ENCODE results near the gene ASPSCR1. TPM values are rescaled to one million over a fixed set of nuclear protein-coding genes. Genes with fewer than 3 reads are reported as not detected.
"Not testable (repeated sequence)": the region's sequence is repeated elsewhere in the genome, so short reads cannot be mapped to it uniquely, and the experiment has no call there.

The ASPSCR1 gene
- total RNA-seq, 1 donor from 2014 or later = 13.1 TPM

DNA sequence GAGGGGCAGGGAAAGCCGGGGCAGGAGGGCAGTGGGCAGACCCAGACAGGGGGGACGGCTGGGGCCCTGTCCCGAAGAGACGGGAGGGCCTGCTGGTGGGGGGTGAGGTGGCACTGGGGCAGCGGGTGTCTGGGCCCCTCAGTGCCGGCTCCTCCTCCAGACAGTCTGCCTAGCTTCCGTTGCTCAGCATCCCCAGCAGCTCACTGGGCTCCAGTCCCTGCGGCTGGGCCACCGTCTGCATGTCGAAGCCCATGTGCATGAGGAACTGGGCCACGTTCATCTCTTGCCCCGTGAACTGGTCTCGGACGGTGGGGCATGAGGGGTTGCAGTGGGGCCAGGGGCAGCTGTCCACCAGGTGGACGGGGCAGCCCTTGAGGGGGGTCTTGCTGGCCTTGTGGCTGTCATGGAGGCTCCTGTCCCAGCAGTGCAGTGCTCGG is 24.6 kb upstream of the ASPSCR1 start:
- H3K27me3 Mint-ChIP-seq (ENCODE audit: insufficient read depth, low read depth) = peaks cover 10% of the 10 kb centered on the region
- no peak for TF ChIP-seq EZH2phosphoT487 (IDR thresholded peaks at IDR 0.05)
- TF ChIP-seq EZH2 (IDR thresholded peaks at IDR 0.05) = no peak
- TF ChIP-seq, protein P1, sequence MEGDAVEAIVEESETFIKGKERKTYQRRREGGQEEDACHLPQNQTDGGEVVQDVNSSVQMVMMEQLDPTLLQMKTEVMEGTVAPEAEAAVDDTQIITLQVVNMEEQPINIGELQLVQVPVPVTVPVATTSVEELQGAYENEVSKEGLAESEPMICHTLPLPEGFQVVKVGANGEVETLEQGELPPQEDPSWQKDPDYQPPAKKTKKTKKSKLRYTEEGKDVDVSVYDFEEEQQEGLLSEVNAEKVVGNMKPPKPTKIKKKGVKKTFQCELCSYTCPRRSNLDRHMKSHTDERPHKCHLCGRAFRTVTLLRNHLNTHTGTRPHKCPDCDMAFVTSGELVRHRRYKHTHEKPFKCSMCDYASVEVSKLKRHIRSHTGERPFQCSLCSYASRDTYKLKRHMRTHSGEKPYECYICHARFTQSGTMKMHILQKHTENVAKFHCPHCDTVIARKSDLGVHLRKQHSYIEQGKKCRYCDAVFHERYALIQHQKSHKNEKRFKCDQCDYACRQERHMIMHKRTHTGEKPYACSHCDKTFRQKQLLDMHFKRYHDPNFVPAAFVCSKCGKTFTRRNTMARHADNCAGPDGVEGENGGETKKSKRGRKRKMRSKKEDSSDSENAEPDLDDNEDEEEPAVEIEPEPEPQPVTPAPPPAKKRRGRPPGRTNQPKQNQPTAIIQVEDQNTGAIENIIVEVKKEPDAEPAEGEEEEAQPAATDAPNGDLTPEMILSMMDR (IDR thresholded peaks at IDR 0.05) = no peak
- H3K4me3 ChIP-seq = no peak overlapping the region
- H3K4me1 Mint-ChIP-seq = peaks cover 12% of the 10 kb centered on the region
- H3K9me3 ChIP-seq (ENCODE audit: low read depth) = no peaks in the 10 kb centered on the region
- no peaks in the 10 kb centered on the region for H3K36me3 Mint-ChIP-seq
- no peak overlapping the region for H3K27ac Mint-ChIP-seq
- no peaks in the 10 kb centered on the region for H3K36me3 ChIP-seq
- H3F3A ChIP-seq (ENCODE audit: low read depth) = no peaks in the 10 kb centered on the region
- no peak overlapping the region for H3K9ac ChIP-seq
- DNase-seq (ENCODE audit: low spot score) = no peak
- H4K20me1 ChIP-seq (ENCODE audit: low read depth) = no peaks in the 10 kb centered on the region
- H3K4me1 ChIP-seq = no peaks in the 10 kb centered on the region
- H3K4me2 ChIP-seq = no peak overlapping the region
- peaks cover 24% of the 10 kb centered on the region for H3K27me3 ChIP-seq
- no peaks in the 10 kb centered on the region for H3K9me3 Mint-ChIP-seq
- no peaks in the 10 kb centered on the region for H3K79me2 ChIP-seq (ENCODE audit: low read depth)
- H3K4me3 Mint-ChIP-seq = no peak overlapping the region
- H2AFZ ChIP-seq (replicated peaks) = no peak overlapping the region
- H3K27ac ChIP-seq = no peak overlapping the region

- H3F3A ChIP-seq (ENCODE audit: low read depth); H3K27ac Mint-ChIP-seq; H3K27ac ChIP-seq; H3K9me3 ChIP-seq (ENCODE audit: low read depth); H3K36me3 ChIP-seq; DNase-seq (ENCODE audit: low spot score); H2AFZ ChIP-seq (replicated peaks); H3K79me2 ChIP-seq (ENCODE audit: low read depth); H3K9me3 Mint-ChIP-seq; H3K36me3 Mint-ChIP-seq; H4K20me1 ChIP-seq (ENCODE audit: low read depth); H3K4me1 ChIP-seq; H3K9ac ChIP-seq; H3K4me3 ChIP-seq; H3K4me2 ChIP-seq: not testable (repeated sequence)
- peaks cover 11% of the 10 kb centered on the region for H3K27me3 Mint-ChIP-seq (ENCODE audit: insufficient read depth, low read depth)
- H3K4me1 Mint-ChIP-seq = peaks cover 14% of the 10 kb centered on the region
- peaks cover 30% of the 10 kb centered on the region for H3K27me3 ChIP-seq
- H3K4me3 Mint-ChIP-seq = peak overlapping the region; percentile 41
These were observed 24.0 kb upstream of the ASPSCR1 start for GRCh38 chr17:81953443-81953842.

- peak overlapping the region; percentile 85 for H3K27ac Mint-ChIP-seq
These were observed 23.0 kb upstream of the ASPSCR1 start for GRCh38 chr17:81954131-81955057.

More at GRCh38 chr17:81954131-81955057, 23.0 kb upstream of the ASPSCR1 start:
- peaks cover 21% of the 10 kb centered on the region for H3K4me1 Mint-ChIP-seq
- H3K9me3 ChIP-seq (ENCODE audit: low read depth) = no peaks in the 10 kb centered on the region
- peaks cover 3% of the 10 kb centered on the region for H3K36me3 Mint-ChIP-seq
- H3K27me3 ChIP-seq = peaks cover 40% of the 10 kb centered on the region
- H4K20me1 ChIP-seq (ENCODE audit: low read depth) = no peaks in the 10 kb centered on the region
- no peaks in the 10 kb centered on the region for H3K36me3 ChIP-seq
- no peak overlapping the region for H3K4me2 ChIP-seq
- TF ChIP-seq EZH2phosphoT487 (IDR thresholded peaks at IDR 0.05) (no peak), EZH2 (IDR thresholded peaks at IDR 0.05) (no peak)
- TF ChIP-seq, protein P1 (IDR thresholded peaks at IDR 0.05) = no peak
- H3K9ac ChIP-seq = no peak overlapping the region
- peaks cover 18% of the 10 kb centered on the region for H3K27me3 Mint-ChIP-seq (ENCODE audit: insufficient read depth, low read depth)
- H3K4me1 ChIP-seq = no peaks in the 10 kb centered on the region
- no peak overlapping the region for H2AFZ ChIP-seq (replicated peaks)
- no peak overlapping the region for H3K4me3 Mint-ChIP-seq
- H3K27ac ChIP-seq = no peak overlapping the region
- no peak overlapping the region for H3K4me3 ChIP-seq
- no peaks in the 10 kb centered on the region for H3F3A ChIP-seq (ENCODE audit: low read depth)
- DNase-seq (ENCODE audit: low spot score) = no peak
- H3K9me3 Mint-ChIP-seq = no peaks in the 10 kb centered on the region
- no peaks in the 10 kb centered on the region for H3K79me2 ChIP-seq (ENCODE audit: low read depth)
